ENCODE data around the gene NPIPB2.

NPIPB2 gene

DNA sequence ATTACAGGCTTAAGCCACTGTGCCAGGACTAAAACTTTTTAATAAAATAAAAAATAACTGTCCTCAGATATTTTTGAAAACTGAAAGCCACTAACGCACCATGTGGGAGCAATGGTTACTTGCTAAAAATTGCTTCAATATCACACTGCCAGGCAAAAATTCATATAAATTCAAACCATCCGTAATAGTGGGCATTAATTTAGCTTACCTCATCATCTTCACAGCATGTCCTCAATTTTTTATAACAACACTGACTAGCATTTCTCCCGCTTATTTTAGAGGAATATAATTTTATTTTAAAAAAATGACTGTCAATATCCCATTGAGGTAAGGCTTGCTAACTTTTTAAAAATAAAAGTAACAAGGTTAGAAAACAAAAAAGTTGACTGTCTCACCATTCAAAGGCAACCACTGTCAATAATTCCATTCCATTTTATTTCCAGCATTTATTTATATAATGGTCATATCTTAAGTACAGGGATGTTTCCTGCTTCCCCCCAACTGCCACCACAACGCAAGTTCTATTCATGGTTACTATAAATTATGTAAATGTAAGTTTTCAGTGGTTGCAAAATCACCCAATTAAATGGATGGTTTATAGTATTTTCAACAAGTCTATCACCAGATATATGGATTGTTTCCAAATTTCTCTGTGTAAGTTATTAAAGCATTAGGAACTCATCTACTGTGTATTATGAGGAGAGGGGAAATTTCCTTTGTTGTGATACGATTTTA lies 51.4 kb downstream of the NPIPB2 start:
- no peak overlapping the region for H3K9ac ChIP-seq (ENCODE audit: low read depth, low read length)
- DNase-seq (no peak), ATAC-seq (ENCODE audit: insufficient read depth, low read depth) (no peak)
- H3K4me2 ChIP-seq (ENCODE audit: insufficient read depth, low read length): no peak overlapping the region
- no peak overlapping the region for H3K4me3 ChIP-seq (ENCODE audit: low read depth in 1 of 2, low read length in 2 of 2)
- no peaks in the 10 kb centered on the region for H4K20me1 ChIP-seq (ENCODE audit: insufficient read depth, low read length)
- H3K9me3 ChIP-seq (ENCODE audit: insufficient read depth, low read length, severe bottlenecking): no peaks in the 10 kb centered on the region
- TF ChIP-seq, protein P1, sequence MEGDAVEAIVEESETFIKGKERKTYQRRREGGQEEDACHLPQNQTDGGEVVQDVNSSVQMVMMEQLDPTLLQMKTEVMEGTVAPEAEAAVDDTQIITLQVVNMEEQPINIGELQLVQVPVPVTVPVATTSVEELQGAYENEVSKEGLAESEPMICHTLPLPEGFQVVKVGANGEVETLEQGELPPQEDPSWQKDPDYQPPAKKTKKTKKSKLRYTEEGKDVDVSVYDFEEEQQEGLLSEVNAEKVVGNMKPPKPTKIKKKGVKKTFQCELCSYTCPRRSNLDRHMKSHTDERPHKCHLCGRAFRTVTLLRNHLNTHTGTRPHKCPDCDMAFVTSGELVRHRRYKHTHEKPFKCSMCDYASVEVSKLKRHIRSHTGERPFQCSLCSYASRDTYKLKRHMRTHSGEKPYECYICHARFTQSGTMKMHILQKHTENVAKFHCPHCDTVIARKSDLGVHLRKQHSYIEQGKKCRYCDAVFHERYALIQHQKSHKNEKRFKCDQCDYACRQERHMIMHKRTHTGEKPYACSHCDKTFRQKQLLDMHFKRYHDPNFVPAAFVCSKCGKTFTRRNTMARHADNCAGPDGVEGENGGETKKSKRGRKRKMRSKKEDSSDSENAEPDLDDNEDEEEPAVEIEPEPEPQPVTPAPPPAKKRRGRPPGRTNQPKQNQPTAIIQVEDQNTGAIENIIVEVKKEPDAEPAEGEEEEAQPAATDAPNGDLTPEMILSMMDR (IDR thresholded peaks at IDR 0.05; ENCODE audit: borderline replicate concordance, extremely low read depth, low read length, poor library complexity, severe bottlenecking): no peak
- TF ChIP-seq EZH2 (IDR thresholded peaks at IDR 0.05; ENCODE audit: borderline replicate concordance, low read depth, low read length, severe bottlenecking): no peak
- H3K27ac ChIP-seq (ENCODE audit: low read length): no peak overlapping the region
- no peaks in the 10 kb centered on the region for H3K27me3 ChIP-seq (ENCODE audit: insufficient read depth, low read length, poor library complexity)
- no peaks in the 10 kb centered on the region for H3K4me1 ChIP-seq (ENCODE audit: insufficient read depth, low read length)
- H3K79me2 ChIP-seq (ENCODE audit: insufficient read depth, low read length): peaks cover 14% of the 10 kb centered on the region; the same call in 1 of the 2 replicates
- H3K36me3 ChIP-seq (ENCODE audit: insufficient read depth, low read length): peaks cover 83% of the 10 kb centered on the region
- no peak overlapping the region for H2AFZ ChIP-seq (ENCODE audit: low read depth, low read length)

DNA sequence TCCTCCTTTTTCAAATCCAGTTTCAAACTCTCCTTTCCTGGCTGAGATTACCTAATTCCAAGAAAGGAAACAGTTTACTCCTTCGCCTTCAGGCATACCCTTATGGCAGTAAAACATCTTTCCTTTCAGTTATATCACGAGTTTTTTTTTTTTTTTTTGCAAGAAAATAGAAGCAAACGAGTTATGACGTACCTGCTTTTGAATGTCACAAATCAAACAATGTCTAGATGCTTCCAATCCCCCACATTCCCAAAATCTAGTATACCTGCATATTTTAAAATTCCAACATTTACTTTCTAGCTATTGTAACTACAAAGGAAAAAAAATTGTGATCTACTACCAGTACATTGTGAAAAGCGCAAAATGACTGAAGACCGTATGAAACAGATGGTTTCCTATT lies 55.0 kb downstream of the NPIPB2 start:
- TF ChIP-seq EZH2 (IDR thresholded peaks at IDR 0.05; ENCODE audit: borderline replicate concordance, low read depth, low read length, severe bottlenecking): no peak
- TF ChIP-seq, protein P1 (IDR thresholded peaks at IDR 0.05; ENCODE audit: borderline replicate concordance, extremely low read depth, low read length, poor library complexity, severe bottlenecking): no peak
- peaks cover 5% of the 10 kb centered on the region; the same call in 1 of the 2 replicates for H3K79me2 ChIP-seq (ENCODE audit: insufficient read depth, low read length)
- no peak overlapping the region for H2AFZ ChIP-seq (ENCODE audit: low read depth, low read length)
- no peak overlapping the region for H3K9ac ChIP-seq (ENCODE audit: low read depth, low read length)
- H3K36me3 ChIP-seq (ENCODE audit: insufficient read depth, low read length): peaks cover 85% of the 10 kb centered on the region
- DNase-seq: no peak
- H3K4me1 ChIP-seq (ENCODE audit: insufficient read depth, low read length): no peaks in the 10 kb centered on the region
- H3K4me3 ChIP-seq (ENCODE audit: low read depth in 1 of 2, low read length in 2 of 2): no peak overlapping the region
- no peak overlapping the region for H3K27ac ChIP-seq (ENCODE audit: low read length)
- H3K4me2 ChIP-seq (ENCODE audit: insufficient read depth, low read length): no peak overlapping the region
- H4K20me1 ChIP-seq (ENCODE audit: insufficient read depth, low read length): no peaks in the 10 kb centered on the region
- no peaks in the 10 kb centered on the region for H3K9me3 ChIP-seq (ENCODE audit: insufficient read depth, low read length, severe bottlenecking)
- H3K27me3 ChIP-seq (ENCODE audit: insufficient read depth, low read length, poor library complexity): no peaks in the 10 kb centered on the region
- ATAC-seq (ENCODE audit: insufficient read depth, low read depth): no peak

DNA sequence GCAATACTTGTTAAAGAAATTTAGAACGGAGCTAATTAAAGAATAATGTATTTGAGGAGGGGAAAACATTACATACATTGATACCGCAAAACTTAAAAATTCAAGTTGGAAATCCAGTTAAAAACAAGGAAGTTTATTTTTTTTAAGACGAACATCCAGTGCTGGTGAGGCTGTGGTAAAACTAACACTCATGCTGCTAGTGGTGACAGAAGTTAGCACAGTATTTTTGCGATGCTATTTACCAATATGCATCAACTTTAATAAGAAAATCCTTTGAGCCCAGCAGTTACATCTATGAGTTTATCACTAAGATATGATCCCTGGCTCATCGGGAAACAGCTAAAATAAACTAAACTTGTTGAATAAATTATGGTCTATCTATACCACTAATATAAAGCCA lies 57.8 kb downstream of the NPIPB2 start:
- H3K9ac ChIP-seq (ENCODE audit: low read depth, low read length): no peak overlapping the region
- H3K27ac ChIP-seq (ENCODE audit: low read length): no peak overlapping the region
- peaks cover 90% of the 10 kb centered on the region for H3K36me3 ChIP-seq (ENCODE audit: insufficient read depth, low read length)
- no peaks in the 10 kb centered on the region for H3K9me3 ChIP-seq (ENCODE audit: insufficient read depth, low read length, severe bottlenecking)
- no peak overlapping the region for H3K4me3 ChIP-seq (ENCODE audit: low read depth in 1 of 2, low read length in 2 of 2)
- TF ChIP-seq, protein P1 (IDR thresholded peaks at IDR 0.05; ENCODE audit: borderline replicate concordance, extremely low read depth, low read length, poor library complexity, severe bottlenecking): no peak
- TF ChIP-seq EZH2 (IDR thresholded peaks at IDR 0.05; ENCODE audit: borderline replicate concordance, low read depth, low read length, severe bottlenecking): no peak
- H3K27me3 ChIP-seq (ENCODE audit: insufficient read depth, low read length, poor library complexity): no peaks in the 10 kb centered on the region
- no peak overlapping the region for H3K4me2 ChIP-seq (ENCODE audit: insufficient read depth, low read length)
- H3K4me1 ChIP-seq (ENCODE audit: insufficient read depth, low read length): no peaks in the 10 kb centered on the region
- ATAC-seq (ENCODE audit: insufficient read depth, low read depth): no peak
- H4K20me1 ChIP-seq (ENCODE audit: insufficient read depth, low read length): no peaks in the 10 kb centered on the region
- no peak for DNase-seq
- H3K79me2 ChIP-seq (ENCODE audit: insufficient read depth, low read length): peaks cover 4% of the 10 kb centered on the region; the same call in 1 of the 2 replicates
- no peak overlapping the region for H2AFZ ChIP-seq (ENCODE audit: low read depth, low read length)
